Body of pancreas (tissue), 4 donors: Measurements from ENCODE around the gene CCDC149.

Experiments
- POLR2A ChIP-seq, 3 donors: fragments of 450-650 bp; IDR thresholded peaks; one replicate each; pipeline ENCODE4 v1.6.1; 2016; ENCODE audit warnings: antibody characterized with exemption in 3 of 3, mild to moderate bottlenecking in 2 of 3
- TF ChIP-seq, protein P1 (sequence below), 7 experiments: fragments of 450-650 bp in 4 of 7; fragments of 200-600 bp in 3 of 7; sonication (generic) in 3 of 7; IDR thresholded peaks; one replicate each; pipeline ENCODE4 v1.5.1; 2016 to 2019; ENCODE audit warnings: antibody characterized with exemption in 7 of 7

DNA sequence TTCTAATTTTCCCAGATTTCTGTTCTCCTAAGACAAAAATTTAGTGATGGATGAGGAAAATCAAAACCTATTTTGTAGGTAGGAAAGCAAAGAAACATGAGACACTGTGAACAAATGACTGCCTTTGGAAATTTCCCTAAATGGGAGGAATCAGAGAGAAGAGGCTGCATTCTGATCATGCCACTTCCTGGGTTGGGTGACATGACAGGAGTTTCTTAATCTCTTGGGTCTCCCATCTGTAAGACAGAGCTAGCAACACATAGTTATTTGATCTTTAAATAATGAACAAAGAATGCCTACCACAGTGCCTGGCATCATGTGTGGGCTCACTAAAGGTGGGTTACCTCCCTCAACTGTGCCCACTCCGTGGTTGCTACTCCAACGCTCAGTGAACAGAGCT, 57.1 kb downstream of the CCDC149 start:
- no peak for TF ChIP-seq POLR2A (IDR thresholded peaks at IDR 0.05)
- TF ChIP-seq, protein P1, sequence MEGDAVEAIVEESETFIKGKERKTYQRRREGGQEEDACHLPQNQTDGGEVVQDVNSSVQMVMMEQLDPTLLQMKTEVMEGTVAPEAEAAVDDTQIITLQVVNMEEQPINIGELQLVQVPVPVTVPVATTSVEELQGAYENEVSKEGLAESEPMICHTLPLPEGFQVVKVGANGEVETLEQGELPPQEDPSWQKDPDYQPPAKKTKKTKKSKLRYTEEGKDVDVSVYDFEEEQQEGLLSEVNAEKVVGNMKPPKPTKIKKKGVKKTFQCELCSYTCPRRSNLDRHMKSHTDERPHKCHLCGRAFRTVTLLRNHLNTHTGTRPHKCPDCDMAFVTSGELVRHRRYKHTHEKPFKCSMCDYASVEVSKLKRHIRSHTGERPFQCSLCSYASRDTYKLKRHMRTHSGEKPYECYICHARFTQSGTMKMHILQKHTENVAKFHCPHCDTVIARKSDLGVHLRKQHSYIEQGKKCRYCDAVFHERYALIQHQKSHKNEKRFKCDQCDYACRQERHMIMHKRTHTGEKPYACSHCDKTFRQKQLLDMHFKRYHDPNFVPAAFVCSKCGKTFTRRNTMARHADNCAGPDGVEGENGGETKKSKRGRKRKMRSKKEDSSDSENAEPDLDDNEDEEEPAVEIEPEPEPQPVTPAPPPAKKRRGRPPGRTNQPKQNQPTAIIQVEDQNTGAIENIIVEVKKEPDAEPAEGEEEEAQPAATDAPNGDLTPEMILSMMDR (IDR thresholded peaks at IDR 0.05), result no peak
